Effector memory CD4-positive, alpha-beta T cell (primary cell): ENCODE results near the gene MGA.

ENCODE experiments used
- DNase-seq, 3 donors: peaks; one replicate each; pipeline ENCODE4 v3.0.0-alpha.2; 2020
- H3K27ac ChIP-seq: 2 replicates; pipeline ENCODE4 v1.7.0; 2013; ENCODE audit warnings: mild to moderate bottlenecking, low read length, moderate library complexity; ENCODE audit not compliant: insufficient read depth, poor library complexity, severe bottlenecking
- H3K27me3 ChIP-seq: replicated peaks from 2 replicates; pipeline ENCODE4 v1.7.0; 2013; ENCODE audit warnings: mild to moderate bottlenecking, low read length; ENCODE audit not compliant: insufficient read depth, control insufficient read depth, poor library complexity, severe bottlenecking
- H3K36me3 ChIP-seq: 2 replicates; pipeline ENCODE4 v1.7.0; 2013; ENCODE audit warnings: mild to moderate bottlenecking, low read length, moderate library complexity; ENCODE audit not compliant: control insufficient read depth, insufficient read depth
- H3K4me1 ChIP-seq: 2 replicates; pipeline ENCODE4 v1.7.0; 2013; ENCODE audit warnings: low read length, mild to moderate bottlenecking; ENCODE audit not compliant: control insufficient read depth, insufficient read depth, poor library complexity, severe bottlenecking
- H3K4me3 ChIP-seq: 2 replicates; pipeline ENCODE4 v1.7.0; 2013; ENCODE audit warnings: low read length, low read depth, mild to moderate bottlenecking; ENCODE audit not compliant: insufficient read depth, poor library complexity, severe bottlenecking
- H3K9me3 ChIP-seq: 2 replicates; pipeline ENCODE4 v1.7.0; 2013; ENCODE audit warnings: mild to moderate bottlenecking, low read length, moderate library complexity; ENCODE audit not compliant: control insufficient read depth

Gene MGA

DNA sequence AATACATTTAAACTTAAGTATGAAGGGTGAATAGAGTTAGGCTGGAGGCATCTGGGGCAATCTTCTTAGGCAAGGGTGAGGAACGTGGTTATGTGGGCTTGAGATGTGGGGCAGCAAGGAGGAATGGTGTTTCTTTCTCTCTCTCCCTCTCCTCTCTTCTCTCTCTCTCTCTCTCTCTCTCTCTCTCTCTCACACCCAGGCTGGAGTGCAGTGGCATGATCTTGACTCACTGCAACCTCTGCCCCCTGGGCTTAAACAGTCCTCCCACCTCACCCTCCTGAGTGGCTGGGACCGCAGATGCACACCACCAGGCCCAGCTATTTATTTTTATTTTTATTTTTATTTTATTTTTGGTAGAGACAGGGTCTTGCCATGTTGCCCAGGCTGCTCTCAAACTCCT lies 4.0 kb upstream of the MGA start:
- Histone ChIP-seq H3K4me1 (peaks cover 13% of the 10 kb centered on the region), H3K27ac (no peak overlapping the region), H3K27me3 (no peaks in the 10 kb centered on the region), H3K36me3 (no peaks in the 10 kb centered on the region), H3K9me3 (no peaks in the 10 kb centered on the region), H3K4me3 (no peak overlapping the region)
- no peak for DNase-seq

DNA sequence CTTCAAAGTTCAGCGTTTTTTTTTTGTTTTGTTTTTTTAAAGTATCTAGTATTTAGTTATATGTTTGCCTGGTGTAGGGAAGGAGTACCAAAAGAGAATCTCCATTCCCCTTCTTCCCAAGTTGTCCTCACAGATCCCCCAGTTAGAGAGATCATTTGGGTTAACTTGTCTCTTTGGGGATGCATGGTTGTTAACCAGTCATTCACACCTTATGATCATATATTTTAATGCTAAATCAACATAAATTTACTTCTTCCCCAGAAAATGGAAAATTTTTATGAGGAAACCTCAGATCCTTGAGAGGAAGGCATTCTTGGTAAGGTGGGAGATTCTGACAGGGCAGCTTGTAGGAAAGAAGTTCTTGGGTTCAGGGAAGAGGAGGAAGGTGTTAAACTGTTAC lies 1.5 kb upstream of the MGA start:
- Histone ChIP-seq H3K4me1 (peaks cover 21% of the 10 kb centered on the region), H3K4me3 (no peak overlapping the region), H3K9me3 (no peaks in the 10 kb centered on the region), H3K27me3 (no peaks in the 10 kb centered on the region), H3K27ac (no peak overlapping the region), H3K36me3 (no peaks in the 10 kb centered on the region)
- DNase-seq, result no peak

DNA sequence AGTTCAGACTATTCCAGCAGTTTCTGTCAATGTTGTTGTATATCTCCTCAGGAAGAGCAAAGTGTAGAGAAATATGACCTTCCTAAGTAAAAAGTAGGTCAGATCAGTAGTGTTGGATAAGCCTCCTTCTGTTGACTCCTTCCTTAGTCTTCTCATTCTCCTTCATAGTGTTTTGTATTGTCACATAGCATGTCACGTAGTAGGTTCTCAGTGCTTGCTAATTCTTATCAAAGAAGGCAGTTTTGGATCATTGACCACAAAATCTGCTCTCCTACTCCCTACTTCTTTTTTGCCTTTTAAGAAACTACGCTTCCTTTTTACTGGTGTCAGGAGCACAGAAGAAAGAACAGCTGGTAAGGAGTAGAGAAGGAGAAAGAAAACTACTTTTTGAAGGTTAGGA lies 1.0 kb upstream of the MGA start:
- H3K36me3 ChIP-seq, result no peaks in the 10 kb centered on the region
- no peaks in the 10 kb centered on the region for H3K9me3 ChIP-seq
- H3K4me3 ChIP-seq, result no peak overlapping the region
- peaks cover 21% of the 10 kb centered on the region for H3K4me1 ChIP-seq
- no peak for DNase-seq
- no peak overlapping the region for H3K27ac ChIP-seq
- H3K27me3 ChIP-seq, result no peaks in the 10 kb centered on the region

DNA sequence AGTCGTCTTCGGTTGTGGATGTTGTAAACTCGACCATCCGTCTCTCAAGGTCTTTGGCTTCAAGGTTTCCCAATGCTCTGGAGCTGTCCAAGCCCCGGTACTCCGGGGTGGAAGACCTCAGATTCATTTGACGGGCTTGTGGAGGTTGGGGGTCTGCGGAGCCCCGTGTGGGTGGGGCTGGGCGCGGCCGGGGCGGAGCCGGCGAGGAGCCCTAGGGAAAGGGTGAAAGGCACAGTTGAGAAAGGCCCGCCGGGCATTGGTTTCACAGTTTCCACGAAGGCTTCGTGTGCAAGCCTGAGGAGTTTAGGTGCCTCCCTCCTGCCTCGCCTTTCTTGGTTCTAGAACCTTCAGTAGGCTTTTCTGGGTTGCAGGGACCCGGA lies 360 bp upstream of the MGA start:
- Histone ChIP-seq H3K4me3 (peak overlapping the region; percentile 13), H3K4me1 (peaks cover 21% of the 10 kb centered on the region), H3K9me3 (no peaks in the 10 kb centered on the region), H3K27ac (peak overlapping the region; percentile 87), H3K27me3 (no peaks in the 10 kb centered on the region), H3K36me3 (no peaks in the 10 kb centered on the region)
- DNase-seq, result no peak

DNA sequence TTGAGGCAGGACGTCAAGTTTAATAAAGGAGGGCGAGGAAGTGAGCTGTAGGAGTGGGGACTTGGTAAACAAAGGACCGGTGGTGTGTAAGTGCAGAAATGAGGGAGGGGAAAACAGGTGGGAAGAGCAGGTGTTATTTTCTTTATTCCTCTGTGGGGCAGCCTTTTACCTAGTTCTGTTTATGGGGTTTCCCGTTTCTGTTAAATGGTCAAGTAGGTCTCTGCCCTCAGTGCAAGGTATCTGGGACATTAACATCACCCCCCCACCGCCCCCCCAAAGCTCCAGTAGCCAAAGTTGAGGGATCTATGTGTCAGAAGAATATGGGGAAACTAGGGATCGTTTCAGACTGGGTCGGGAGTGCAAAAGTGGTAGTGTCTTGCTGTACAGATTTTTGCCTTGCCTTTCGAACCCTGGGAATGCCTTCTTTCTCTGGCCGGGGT lies 893 bp downstream of the MGA start:
- DNase-seq, result no peak
- no peaks in the 10 kb centered on the region for H3K27me3 ChIP-seq
- H3K36me3 ChIP-seq, result no peaks in the 10 kb centered on the region
- H3K4me1 ChIP-seq, result peaks cover 21% of the 10 kb centered on the region
- peak overlapping the region; percentile 44 for H3K4me3 ChIP-seq
- no peaks in the 10 kb centered on the region for H3K9me3 ChIP-seq
- H3K27ac ChIP-seq, result peak overlapping the region; percentile 87

DNA sequence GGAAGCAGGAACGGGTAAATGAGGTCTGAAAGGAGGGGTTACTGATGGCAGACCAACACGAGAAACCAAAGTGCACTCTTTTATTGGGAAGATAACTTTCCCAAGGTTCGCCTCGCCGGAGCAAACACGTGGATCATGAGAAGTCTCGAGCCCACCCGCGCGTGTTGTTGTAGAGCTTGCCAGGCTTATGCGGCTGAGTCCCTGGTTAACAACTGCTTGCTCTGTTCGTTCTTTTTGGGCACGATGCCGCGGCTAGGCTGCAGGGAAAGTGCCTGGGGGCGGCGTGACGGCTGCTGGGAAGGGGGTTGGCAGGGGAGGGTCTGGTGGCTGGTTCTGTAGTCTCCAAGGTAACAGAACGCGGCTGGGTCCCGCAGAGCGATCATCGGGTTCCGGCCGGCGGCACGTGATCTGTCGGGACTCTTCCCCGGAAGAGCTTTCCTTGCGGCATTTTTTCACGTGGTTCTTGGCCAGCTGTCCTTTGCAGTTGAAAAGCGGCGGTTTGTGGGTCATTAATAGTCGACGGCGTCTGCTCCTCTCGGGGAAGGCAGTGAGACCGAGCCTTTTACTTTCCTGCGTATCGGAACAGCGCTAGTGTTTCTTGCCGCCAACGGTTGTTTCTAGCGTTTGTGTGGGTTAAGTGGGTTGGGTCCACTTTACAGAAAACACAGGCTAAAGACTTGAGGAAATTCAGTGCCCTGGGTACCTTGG lies 1.5 kb downstream of the MGA start:
- no peaks in the 10 kb centered on the region for H3K27me3 ChIP-seq
- peak overlapping the region; percentile 87 for H3K27ac ChIP-seq

DNA sequence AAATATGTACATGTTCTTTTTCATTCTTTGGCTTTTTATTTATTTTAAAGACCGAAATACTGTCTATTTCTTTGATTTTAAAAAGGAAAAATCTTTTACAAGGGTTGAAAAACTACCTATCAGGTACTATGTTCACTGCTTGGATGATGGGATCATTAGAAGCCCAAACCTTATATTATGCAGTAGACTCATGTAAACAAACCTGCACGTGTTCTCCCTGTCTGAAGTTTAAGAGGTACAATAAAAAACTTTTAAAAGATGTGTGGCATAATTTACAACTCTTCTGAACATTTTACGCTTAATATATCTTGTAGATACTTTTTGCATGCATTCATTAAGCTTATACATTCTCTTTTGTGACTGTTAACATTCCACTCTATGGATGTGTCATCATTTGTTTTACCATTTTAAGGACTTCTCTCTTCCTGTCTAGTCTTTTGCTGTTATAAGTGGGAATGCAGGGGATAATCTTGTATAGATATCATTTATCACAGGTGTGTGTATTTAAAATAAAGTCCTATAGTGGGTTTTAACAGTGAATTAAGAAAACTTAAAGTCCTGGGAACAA lies 6.2 kb downstream of the MGA start:
- no peaks in the 10 kb centered on the region for H3K27me3 ChIP-seq
- H3K36me3 ChIP-seq, result peaks cover 11% of the 10 kb centered on the region
- DNase-seq, result no peak
- H3K27ac ChIP-seq, result no peak overlapping the region
- H3K9me3 ChIP-seq, result no peaks in the 10 kb centered on the region
- H3K4me1 ChIP-seq, result peaks cover 7% of the 10 kb centered on the region
- H3K4me3 ChIP-seq, result no peak overlapping the region

More for the DNA sequence above, 1.5 kb downstream of the MGA start:
- Histone ChIP-seq H3K9me3 (no peaks in the 10 kb centered on the region), H3K4me1 (peaks cover 21% of the 10 kb centered on the region), H3K4me3 (peak overlapping the region; percentile 44), H3K36me3 (no peaks in the 10 kb centered on the region)
- peak; percentile 72 to 76 (median 75) for DNase-seq

DNA sequence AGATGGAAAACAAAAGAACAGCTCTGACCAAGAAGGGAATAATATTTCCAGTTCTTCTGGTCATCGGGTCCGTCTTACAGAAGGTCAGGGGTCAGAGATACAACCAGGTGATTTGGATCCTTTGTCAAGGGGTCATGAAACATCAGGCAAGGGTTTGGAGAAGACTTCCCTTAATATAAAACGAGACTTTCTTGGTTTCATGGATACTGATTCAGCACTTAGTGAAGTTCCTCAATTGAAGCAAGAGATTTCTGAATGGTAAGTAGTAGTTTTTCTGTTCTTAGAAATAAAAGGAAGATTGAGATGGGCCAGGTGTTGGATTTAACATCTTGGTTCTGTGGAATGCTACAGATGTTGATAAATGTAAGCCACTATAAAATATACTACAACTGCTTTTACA lies 9.5 kb downstream of the MGA start:
- Histone ChIP-seq H3K27me3 (no peaks in the 10 kb centered on the region), H3K4me3 (no peak overlapping the region), H3K27ac (no peak overlapping the region), H3K4me1 (peaks cover 3% of the 10 kb centered on the region), H3K36me3 (peaks cover 11% of the 10 kb centered on the region), H3K9me3 (no peaks in the 10 kb centered on the region)
- DNase-seq, result no peak

DNA sequence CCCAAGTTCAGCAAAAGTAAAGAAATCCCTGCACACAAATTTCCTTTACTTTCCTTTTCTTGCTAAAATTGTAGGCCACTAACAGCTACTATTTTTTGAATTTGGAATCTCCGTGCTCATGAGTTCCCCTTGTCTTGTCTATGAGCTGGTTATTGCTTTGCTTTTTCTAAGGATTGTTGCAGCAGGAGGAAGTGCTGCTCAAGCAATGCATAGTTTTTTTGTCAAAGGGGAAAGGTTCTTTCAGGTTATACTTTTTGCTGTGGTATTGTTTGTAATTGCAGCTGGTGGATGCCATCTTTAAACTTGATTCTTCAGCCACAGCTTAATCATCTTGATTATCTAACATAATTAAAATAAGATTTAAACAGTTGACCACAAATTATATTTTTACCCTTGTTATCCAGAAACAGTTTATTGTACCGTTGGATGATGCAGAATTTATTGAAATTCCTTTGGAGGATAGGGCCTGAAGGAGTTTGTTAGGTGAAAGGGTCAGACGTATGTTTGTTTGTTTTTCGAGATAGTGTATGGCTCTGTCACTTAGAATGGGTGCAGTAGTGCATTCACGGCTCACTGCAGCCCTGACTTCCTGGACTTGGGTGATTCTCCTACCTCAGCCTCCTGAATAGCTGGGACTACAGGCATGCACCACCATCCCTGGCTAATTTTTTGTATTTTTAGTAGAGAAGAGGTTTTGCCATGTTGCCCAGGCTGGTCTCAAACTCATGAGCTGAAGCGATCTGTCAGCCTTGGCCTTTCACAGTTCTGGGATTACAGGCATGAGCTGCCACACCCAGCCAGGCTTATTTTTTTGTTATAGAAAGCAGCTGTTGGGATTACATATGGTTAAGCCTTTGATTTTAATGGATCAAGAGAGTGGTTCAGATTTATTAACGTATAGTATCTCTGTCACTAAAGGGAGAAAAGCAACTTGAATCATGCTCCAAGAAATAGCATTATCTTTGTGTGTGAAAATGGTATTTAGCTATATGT lies 11.7 kb downstream of the MGA start:
- no peak for DNase-seq
- Histone ChIP-seq H3K36me3 (peaks cover 11% of the 10 kb centered on the region), H3K9me3 (no peaks in the 10 kb centered on the region), H3K27ac (no peak overlapping the region), H3K4me3 (no peak overlapping the region), H3K4me1 (peaks cover 3% of the 10 kb centered on the region), H3K27me3 (no peaks in the 10 kb centered on the region)

DNA sequence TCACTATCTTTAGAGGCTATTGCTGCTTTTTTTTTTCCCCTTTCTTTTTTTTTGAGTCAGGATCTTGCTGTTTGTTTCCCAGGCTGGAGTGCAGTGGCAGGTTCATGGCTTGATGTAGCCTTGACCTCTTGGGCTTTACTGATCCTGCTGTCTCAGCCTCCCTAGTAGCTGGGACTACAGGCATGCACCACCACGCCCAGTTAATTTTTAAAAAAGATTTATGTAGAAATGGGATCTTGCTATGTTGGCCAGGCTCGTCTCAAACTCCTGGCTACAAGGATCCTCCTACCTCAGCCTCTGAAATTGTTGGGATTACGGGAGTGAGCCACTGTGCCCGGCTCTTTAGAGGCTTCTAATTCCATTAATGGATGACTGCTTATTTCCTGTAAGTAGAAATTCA lies 15.1 kb downstream of the MGA start:
- no peaks in the 10 kb centered on the region for H3K27me3 ChIP-seq
- no peak for DNase-seq
- no peaks in the 10 kb centered on the region for H3K36me3 ChIP-seq
- H3K27ac ChIP-seq, result no peak overlapping the region
- H3K9me3 ChIP-seq, result no peaks in the 10 kb centered on the region
- peaks cover 3% of the 10 kb centered on the region for H3K4me1 ChIP-seq
- H3K4me3 ChIP-seq, result no peak overlapping the region
